Endothelial cell of umbilical vein (primary cell): ENCODE data around the gene NRXN3. TPM values are rescaled to one million over a fixed set of nuclear protein-coding genes. Genes with fewer than 3 reads are reported as not detected.

Source experiments
- BruUV-seq: library from RNA; stranded (reverse); fragments of 400-500 nt; replicated peaks from 2 replicates; lab custom pipeline; 2021; lab: Mats Ljungman, UMichigan
- CTCF ChIA-PET: fragments of 300-600, 350-600 bp; sonication (Branson Sonifier 250); formaldehyde crosslinking; loops from one replicate; lab custom pipeline; 2021; ENCODE audit warnings: antibody characterized with exemption, inconsistent platforms; lab: Charles Lee
- POLR2A ChIA-PET: fragments of 300-600, 350-600 bp; sonication (Branson Sonifier 250); formaldehyde crosslinking; loops from one replicate; lab custom pipeline; 2021; ENCODE audit warnings: antibody characterized with exemption, inconsistent platforms; lab: Charles Lee
- DNase-seq: peaks from one replicate; pipeline ENCODE4 v3.0.0-alpha.2; 2011; ENCODE audit warnings: low read depth, low spot score
- FAIRE-seq: peaks from 2 replicates; lab custom pipeline; 2011; peaks lifted over from hg19 to GRCh38; lab: Jason Lieb, UNC
- H2AFZ ChIP-seq: 2 replicates; pipeline ENCODE4 v1.6.0; 2012; ENCODE audit warnings: low read depth, low read length, control low read depth, inconsistent platforms
- H3K27ac ChIP-seq: 2 replicates; pipeline ENCODE4 v1.5.1; 2011; ENCODE audit warnings: low read depth, mild to moderate bottlenecking, control low read depth, low read length, moderate library complexity; ENCODE audit not compliant: insufficient read depth
- H3K27me3 ChIP-seq, 2 experiments: 2 replicates each; pipeline versions ENCODE4 v1.6.0 to v1.6.1; 2011; ENCODE audit warnings: low read length in 2 of 2, mixed read lengths in 1 of 2; ENCODE audit not compliant: control insufficient read depth in 2 of 2, insufficient read depth in 2 of 2
- H3K36me3 ChIP-seq, 2 experiments: 2 replicates in 1 of 2; 3 replicates in 1 of 2; pipeline ENCODE4 v1.5.1; 2011; ENCODE audit warnings: low read length in 2 of 2, mild to moderate bottlenecking in 1 of 2, moderate library complexity in 1 of 2; ENCODE audit not compliant: control insufficient read depth in 2 of 2, insufficient read depth in 2 of 2; ENCODE audit errors: extremely low read depth in 1 of 2
- H3K4me1 ChIP-seq: 3 replicates; pipeline ENCODE4 v1.5.1; 2011; ENCODE audit warnings: mild to moderate bottlenecking, low read length; ENCODE audit not compliant: control insufficient read depth, insufficient read depth; ENCODE audit errors: extremely low read depth
- H3K4me2 ChIP-seq: 2 replicates; pipeline ENCODE4 v1.6.1; 2011; ENCODE audit warnings: low read length, control low read depth, mixed read lengths; ENCODE audit not compliant: insufficient read depth
- H3K4me3 ChIP-seq, 3 experiments: fragments of 200-600 bp in 1 of 3; sonication (generic), shearing (Covaris generic) in 1 of 3; replicated peaks in 1 of 3; 2 replicates each; pipeline ENCODE4 v1.5.1; 2011 to 2016; ENCODE audit warnings: control low read depth in 3 of 3, low read length in 3 of 3, mild to moderate bottlenecking in 2 of 3, inconsistent platforms in 1 of 3, low read depth in 1 of 3, moderate library complexity in 1 of 3; ENCODE audit not compliant: insufficient read depth in 1 of 3
- H3K79me2 ChIP-seq: 2 replicates; pipeline ENCODE4 v1.6.0; 2012; ENCODE audit warnings: low read length, inconsistent platforms; ENCODE audit not compliant: control insufficient read depth, insufficient read depth
- H3K9ac ChIP-seq: replicated peaks from 2 replicates; pipeline ENCODE3; 2011; ENCODE audit warnings: low read length, control low read depth; ENCODE audit not compliant: insufficient read depth; ENCODE audit errors: extremely low read depth
- H3K9me1 ChIP-seq: replicated peaks from 3 replicates; pipeline ENCODE4 v1.6.0; 2011; ENCODE audit warnings: mild to moderate bottlenecking, low read length; ENCODE audit not compliant: control insufficient read depth, insufficient read depth; ENCODE audit errors: extremely low read depth
- H3K9me3 ChIP-seq: replicated peaks from 2 replicates; pipeline ENCODE4 v1.5.1; 2012; ENCODE audit warnings: low read length, inconsistent platforms; ENCODE audit not compliant: control insufficient read depth, insufficient read depth
- H4K20me1 ChIP-seq: replicated peaks from 2 replicates; pipeline ENCODE3; 2011; ENCODE audit warnings: mild to moderate bottlenecking, low read length; ENCODE audit not compliant: control insufficient read depth, insufficient read depth; ENCODE audit errors: extremely low read depth
- CTCF ChIP-seq, 2 donors: IDR thresholded peaks; 1 replicate in 1 of 2; 2 replicates in 1 of 2; pipeline ENCODE4 v1.5.1; 2011; ENCODE audit warnings: low read length in 2 of 2, mild to moderate bottlenecking in 2 of 2, moderate library complexity in 2 of 2, control low read depth in 1 of 2, inconsistent platforms in 1 of 2, low read depth in 1 of 2; ENCODE audit not compliant: insufficient read depth in 1 of 2; ENCODE audit errors: extremely low read depth in 1 of 2
- EZH2 ChIP-seq: IDR thresholded peaks from 2 replicates; pipeline ENCODE4 v1.6.1; 2012; ENCODE audit warnings: borderline replicate concordance, low read depth, mild to moderate bottlenecking, moderate library complexity, low read length, inconsistent platforms; ENCODE audit not compliant: severe bottlenecking
- FOS ChIP-seq: IDR thresholded peaks from 2 replicates; pipeline ENCODE4 v1.6.1; 2011; ENCODE audit warnings: mild to moderate bottlenecking, low read length, moderate library complexity, borderline replicate concordance; ENCODE audit not compliant: insufficient read depth
- GATA2 ChIP-seq: IDR thresholded peaks from 2 replicates; pipeline ENCODE4 v1.7.0; 2011; ENCODE audit warnings: low read depth, mild to moderate bottlenecking, moderate library complexity, mixed read lengths, low read length; ENCODE audit not compliant: insufficient read length, insufficient read depth
- JUN ChIP-seq: IDR thresholded peaks from 2 replicates; pipeline ENCODE4 v1.6.1; 2011; ENCODE audit warnings: borderline replicate concordance, low read depth; ENCODE audit not compliant: insufficient read length, insufficient read depth
- MAX ChIP-seq: IDR thresholded peaks from 2 replicates; pipeline ENCODE4 v1.6.1; 2011; ENCODE audit not compliant: insufficient read depth, insufficient read length
- MYC ChIP-seq: IDR thresholded peaks from one replicate; pipeline ENCODE4 v1.6.1; 2011; ENCODE audit warnings: mild to moderate bottlenecking, low read depth, low read length
- POLR2A ChIP-seq: IDR thresholded peaks from 2 replicates; pipeline ENCODE4 v1.6.1; 2012; ENCODE audit warnings: low read depth, mild to moderate bottlenecking, control low read depth, low read length
- POLR2AphosphoS5 ChIP-seq: IDR thresholded peaks from 2 replicates; pipeline ENCODE4 v1.6.1; 2012; ENCODE audit warnings: low read depth, mild to moderate bottlenecking, control low read depth, low read length, moderate library complexity; ENCODE audit not compliant: insufficient read depth
- dilution Hi-C: fragments of 300-500 bp; cut with MboI; formaldehyde crosslinking; loops from one replicate; pipeline ENCODE4 v1.15.0; 2019; ENCODE audit warnings: low sequenced_read_pairs; ENCODE audit not compliant: extremely low pct_ligation_motif_present
- intact Hi-C: fragments of 100-400 bp; cut with micrococcal nuclease; formaldehyde crosslinking; loops from one replicate; pipeline ENCODE4 v1.10.0; 2022
- polyA plus RNA-seq, 4 experiments: library from polyadenylated mRNA; depleted of rRNA in 3 of 4; stranded (reverse) in 3 of 4; unstranded in 1 of 4; fragments of >200 nt; gene quantifications; 2 replicates each; pipeline versions ENCODE4 v1.2.1 to v1.2.3, GENCODE V29; 2011 to 2012; ENCODE audit warnings: missing spikeins in 1 of 4
- total RNA-seq: library from RNA; stranded (reverse); gene quantifications from 2 replicates; pipeline ENCODE4 v1.2.3, GENCODE V29; 2021

The NRXN3 gene
- total and polyA plus RNA-seq, 2 donors (not counting 3 experiments of a cell fraction or from before 2014, with no cell fraction given), result 0.72 to 4.2 TPM

GRCh38 chr14:78835909-78836308 is 665.7 kb downstream of the NRXN3 start:
- no peaks in the 10 kb centered on the region for H3K79me2 ChIP-seq
- H3K4me1 ChIP-seq, result no peaks in the 10 kb centered on the region
- H3K4me2 ChIP-seq, result no peak overlapping the region
- H3K9ac ChIP-seq, result no peak overlapping the region
- FAIRE-seq (no peak), DNase-seq (no peak)
- no peak overlapping the region for H2AFZ ChIP-seq
- no peak overlapping the region for H3K27ac ChIP-seq
- no peaks in the 10 kb centered on the region for H3K9me3 ChIP-seq
- no peaks in the 10 kb centered on the region for H3K9me1 ChIP-seq
- no TSS peak for BruUV-seq
- POLR2A ChIA-PET, result no interaction called here
- no peaks in the 10 kb centered on the region for H4K20me1 ChIP-seq
- H3K36me3 ChIP-seq, result no peaks in the 10 kb centered on the region
- TF ChIP-seq POLR2A, result no peak
- TF ChIP-seq FOS, result no peak
- TF ChIP-seq JUN, result no peak
- no peak for TF ChIP-seq EZH2
- no peak for TF ChIP-seq MYC
- no peak for TF ChIP-seq GATA2
- TF ChIP-seq MAX, result no peak
- no peak for TF ChIP-seq CTCF (IDR thresholded peaks at IDR 0.05; ENCODE audit: extremely low read depth in 1 of 2, insufficient read depth in 1 of 2, low read depth in 1 of 2, low read length in 2 of 2)
- TF ChIP-seq POLR2AphosphoS5, result no peak
- CTCF ChIA-PET, result interaction anchor here (2.8 kb wide), 1 partner anchor 13 kb away, joined by 9 read pairs; no protein-coding TSS in a partner anchor
- dilution Hi-C loops, result no loop called here
- no peak overlapping the region for H3K4me3 ChIP-seq
- H3K27me3 ChIP-seq, result peaks cover 0 to 4% of the 10 kb centered on the region in 2 experiments
- intact Hi-C loops, result loop anchor here (1.0 kb wide), 1 partner anchor 974 kb away; no protein-coding TSS in a partner anchor
